Cardiac fibroblast (primary cell): ENCODE results near the gene IGFL2.

Experiments
- DNase-seq, 2 donors: peaks; one replicate each; pipeline versions ENCODE4 v3.0.0 to v3.0.0-alpha.2; 2010; ENCODE audit warnings: low read depth in 2 of 2
- H3K4me3 ChIP-seq, 2 donors: replicated peaks in 1 of 2; 1 replicate in 1 of 2; 2 replicates in 1 of 2; pipeline ENCODE4 v1.5.1; 2011; ENCODE audit warnings: low read depth in 2 of 2, low read length in 2 of 2, mild to moderate bottlenecking in 2 of 2, moderate library complexity in 1 of 2
- TF ChIP-seq, protein P1 (sequence below): IDR thresholded peaks from one replicate; pipeline ENCODE4 v1.5.1; 2011; ENCODE audit warnings: low read depth, mild to moderate bottlenecking, low read length, inconsistent platforms

Gene IGFL2

DNA sequence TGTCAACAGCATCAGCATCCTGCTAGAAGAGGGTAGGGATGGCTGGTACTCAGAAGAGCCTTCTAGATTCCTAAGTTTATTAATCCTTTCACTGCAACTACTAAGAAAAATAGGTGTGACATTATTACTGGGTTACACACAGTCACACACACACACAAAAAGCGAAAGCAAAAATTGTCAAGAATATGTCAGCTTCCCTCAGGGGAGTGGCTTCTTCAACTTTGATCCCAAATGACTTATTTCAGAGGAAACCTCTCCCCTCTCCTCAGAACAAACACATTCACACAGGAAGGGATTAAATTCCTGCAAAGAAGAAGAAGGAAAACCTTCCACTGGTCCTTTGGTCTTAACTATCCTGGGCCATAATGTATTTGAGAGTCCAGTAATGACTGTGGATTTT is 61.4 kb downstream of the IGFL2 start:
- no peak overlapping the region for H3K4me3 ChIP-seq
- no peak for DNase-seq
- TF ChIP-seq, protein P1, sequence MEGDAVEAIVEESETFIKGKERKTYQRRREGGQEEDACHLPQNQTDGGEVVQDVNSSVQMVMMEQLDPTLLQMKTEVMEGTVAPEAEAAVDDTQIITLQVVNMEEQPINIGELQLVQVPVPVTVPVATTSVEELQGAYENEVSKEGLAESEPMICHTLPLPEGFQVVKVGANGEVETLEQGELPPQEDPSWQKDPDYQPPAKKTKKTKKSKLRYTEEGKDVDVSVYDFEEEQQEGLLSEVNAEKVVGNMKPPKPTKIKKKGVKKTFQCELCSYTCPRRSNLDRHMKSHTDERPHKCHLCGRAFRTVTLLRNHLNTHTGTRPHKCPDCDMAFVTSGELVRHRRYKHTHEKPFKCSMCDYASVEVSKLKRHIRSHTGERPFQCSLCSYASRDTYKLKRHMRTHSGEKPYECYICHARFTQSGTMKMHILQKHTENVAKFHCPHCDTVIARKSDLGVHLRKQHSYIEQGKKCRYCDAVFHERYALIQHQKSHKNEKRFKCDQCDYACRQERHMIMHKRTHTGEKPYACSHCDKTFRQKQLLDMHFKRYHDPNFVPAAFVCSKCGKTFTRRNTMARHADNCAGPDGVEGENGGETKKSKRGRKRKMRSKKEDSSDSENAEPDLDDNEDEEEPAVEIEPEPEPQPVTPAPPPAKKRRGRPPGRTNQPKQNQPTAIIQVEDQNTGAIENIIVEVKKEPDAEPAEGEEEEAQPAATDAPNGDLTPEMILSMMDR, result no peak

DNA sequence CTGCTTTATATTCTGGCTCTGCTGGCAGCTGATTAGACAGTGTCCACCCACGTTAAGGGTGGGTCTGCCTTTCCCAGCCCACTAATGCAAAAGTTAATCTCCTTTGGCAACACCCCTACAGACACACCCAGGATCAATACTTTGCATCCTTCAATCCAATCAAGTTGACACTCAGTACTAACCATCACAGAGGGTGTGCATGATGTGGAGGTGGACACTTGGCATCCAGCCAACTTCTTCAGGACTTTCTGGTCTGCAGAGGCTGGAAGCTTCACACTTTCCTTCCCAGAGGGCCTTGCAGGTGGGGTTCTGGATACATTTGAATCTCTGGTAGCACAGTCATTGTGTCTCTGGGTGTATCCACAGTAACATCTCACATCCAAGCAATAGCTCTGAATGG is 62.6 kb downstream of the IGFL2 start:
- no peak overlapping the region for H3K4me3 ChIP-seq
- no peak for DNase-seq
- TF ChIP-seq, protein P1, result no peak
